WTC11 (cell line): ENCODE measurements around the gene CCDC185.

Experiments used
- CTCF ChIP-seq: fragments of 200-600 bp; IDR thresholded peaks from 2 replicates; pipeline ENCODE4 v1.8.0; 2022; ENCODE audit warnings: antibody characterized with exemption
- MAX ChIP-seq: sonication (generic); formaldehyde crosslinking; IDR thresholded peaks from 2 replicates; pipeline ENCODE4 v1.8.0; 2022; ENCODE audit warnings: mild to moderate bottlenecking, missing genetic modification reagents
- NFYB ChIP-seq: sonication (generic); formaldehyde crosslinking; conservative IDR thresholded peaks from 2 replicates; pipeline ENCODE4 v1.8.0; 2022; ENCODE audit warnings: low read depth, missing genetic modification reagents
- TEAD4 ChIP-seq: sonication (generic); formaldehyde crosslinking; IDR thresholded peaks from 2 replicates; pipeline ENCODE4 v1.8.0; 2022; ENCODE audit warnings: mild to moderate bottlenecking, missing genetic modification reagents

- TF ChIP-seq CTCF (no peak), NFYB (CRISPR knock-in tag) (no peak; the same call in 1 of the 2 replicates), TEAD4 (CRISPR knock-in tag) (no peak), MAX (CRISPR knock-in tag) (no peak; the same call in 1 of the 2 replicates)
These were observed 28.4 kb upstream of the CCDC185 start for GRCh38 chr1:223364685-223365382.
